Measurements from ENCODE around the gene SPON1.

DNA sequence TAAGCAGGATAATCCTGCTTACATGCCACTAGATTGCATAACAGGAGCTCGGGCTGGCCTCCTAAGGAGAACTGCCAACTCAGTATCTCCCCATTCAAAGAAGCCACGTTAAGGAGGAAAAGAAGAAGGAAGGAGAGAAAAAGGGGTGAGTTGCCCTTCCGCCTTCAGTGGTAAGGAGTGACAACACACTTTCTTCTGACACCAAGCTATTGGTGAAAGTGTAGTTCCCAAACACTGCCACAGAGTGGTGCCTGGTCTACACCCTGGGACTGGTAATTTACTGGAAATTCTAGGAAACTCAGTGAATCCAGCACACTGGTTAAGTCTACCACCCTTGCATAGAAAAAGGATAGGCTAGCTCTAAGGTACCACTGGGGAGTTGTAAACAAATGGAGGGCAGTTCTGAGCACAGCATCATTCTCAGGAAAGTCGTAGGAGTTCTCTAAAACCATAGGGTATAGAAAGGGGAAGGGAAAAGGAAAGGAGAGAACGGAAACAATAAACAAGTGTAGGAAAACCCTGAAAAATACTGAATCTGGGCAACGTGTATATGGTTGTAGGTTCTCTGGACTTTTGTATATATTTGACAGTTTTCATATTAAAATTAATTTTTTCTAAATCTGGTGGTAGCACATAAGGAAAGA is 338.3 kb downstream of the SPON1 start:
- no peak for TF ChIP-seq YY1 (IDR thresholded peaks at IDR 0.05; ENCODE audit: insufficient read depth, insufficient read length)
- no peak for TF ChIP-seq ZNF274 (IDR thresholded peaks at IDR 0.05; ENCODE audit: low read depth, low read length)
- TF ChIP-seq SUZ12 (IDR thresholded peaks at IDR 0.05; ENCODE audit: extremely low read depth, insufficient read depth, insufficient read length), result no peak

Measured in NT2/D1 (cell line).